ENCODE results near the gene NKX3-2.

DNA sequence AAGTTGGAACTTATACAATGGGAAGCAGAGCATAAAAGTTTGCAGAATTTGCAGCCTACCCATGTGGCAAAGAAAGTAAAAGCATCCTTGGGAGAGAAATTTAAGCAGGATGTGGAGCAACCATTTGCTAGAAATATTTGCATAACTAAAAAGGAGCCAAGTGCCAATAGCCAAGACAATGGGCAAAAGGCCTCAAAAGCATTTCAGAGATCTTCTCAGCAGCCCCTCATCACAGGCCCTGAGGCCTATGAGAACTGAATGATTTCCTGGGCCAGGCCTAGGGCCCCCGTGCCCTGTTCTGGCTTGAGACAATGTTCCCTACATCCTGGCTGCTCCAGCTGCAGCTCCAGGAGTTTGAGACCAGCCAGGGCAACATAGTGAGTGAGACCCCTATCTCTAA is 34.9 kb downstream of the NKX3-2 start:
- TF ChIP-seq, protein P1, sequence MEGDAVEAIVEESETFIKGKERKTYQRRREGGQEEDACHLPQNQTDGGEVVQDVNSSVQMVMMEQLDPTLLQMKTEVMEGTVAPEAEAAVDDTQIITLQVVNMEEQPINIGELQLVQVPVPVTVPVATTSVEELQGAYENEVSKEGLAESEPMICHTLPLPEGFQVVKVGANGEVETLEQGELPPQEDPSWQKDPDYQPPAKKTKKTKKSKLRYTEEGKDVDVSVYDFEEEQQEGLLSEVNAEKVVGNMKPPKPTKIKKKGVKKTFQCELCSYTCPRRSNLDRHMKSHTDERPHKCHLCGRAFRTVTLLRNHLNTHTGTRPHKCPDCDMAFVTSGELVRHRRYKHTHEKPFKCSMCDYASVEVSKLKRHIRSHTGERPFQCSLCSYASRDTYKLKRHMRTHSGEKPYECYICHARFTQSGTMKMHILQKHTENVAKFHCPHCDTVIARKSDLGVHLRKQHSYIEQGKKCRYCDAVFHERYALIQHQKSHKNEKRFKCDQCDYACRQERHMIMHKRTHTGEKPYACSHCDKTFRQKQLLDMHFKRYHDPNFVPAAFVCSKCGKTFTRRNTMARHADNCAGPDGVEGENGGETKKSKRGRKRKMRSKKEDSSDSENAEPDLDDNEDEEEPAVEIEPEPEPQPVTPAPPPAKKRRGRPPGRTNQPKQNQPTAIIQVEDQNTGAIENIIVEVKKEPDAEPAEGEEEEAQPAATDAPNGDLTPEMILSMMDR (IDR thresholded peaks at IDR 0.05): no peak
- TF ChIP-seq POLR2A (IDR thresholded peaks at IDR 0.05): no peak
